Activated gamma-delta T cell treated with anti-CD3 and anti-CD28 coated beads, Interleukin-2, amount 50 U/mL, for 16 hours (primary cell): ENCODE results near the gene PSMD12.
"Not testable (repeated sequence)": the region's sequence is repeated elsewhere in the genome, so short reads cannot be mapped to it uniquely, and the experiment has no call there.

Source experiments
- DNase-seq: peaks from one replicate; pipeline ENCODE4 v3.0.0-alpha.2; 2020; ENCODE audit warnings: low read depth

The PSMD12 gene

GRCh38 chr17:67353929-67354574, 12.3 kb downstream of the PSMD12 start:
- no peak for DNase-seq

GRCh38 chr17:67353161-67353560, 13.2 kb downstream of the PSMD12 start:
- DNase-seq = no peak

- DNase-seq = no peak
These were observed 17.0 kb downstream of the PSMD12 start for GRCh38 chr17:67349420-67349819.

GRCh38 chr17:67347826-67348225, 18.6 kb downstream of the PSMD12 start:
- no peak for DNase-seq

GRCh38 chr17:67343237-67343636, 23.1 kb downstream of the PSMD12 start:
- DNase-seq = no peak

- not testable (repeated sequence) for DNase-seq
These were observed 28.0 kb downstream of the PSMD12 start for GRCh38 chr17:67338353-67338752.

- DNase-seq = no peak
These were observed 29.5 kb downstream of the PSMD12 start for GRCh38 chr17:67336859-67337258.

GRCh38 chr17:67335245-67335835, 31.0 kb downstream of the PSMD12 start:
- no peak for DNase-seq

GRCh38 chr17:67332162-67332508, 34.2 kb downstream of the PSMD12 start:
- not testable (repeated sequence) for DNase-seq

GRCh38 chr17:67331381-67332161, 34.8 kb downstream of the PSMD12 start:
- DNase-seq = not testable (repeated sequence)

- no peak for DNase-seq
These were observed 38.4 kb downstream of the PSMD12 start for GRCh38 chr17:67328026-67328425.

GRCh38 chr17:67326959-67327745, 39.2 kb downstream of the PSMD12 start:
- not testable (repeated sequence) for DNase-seq

GRCh38 chr17:67326440-67326839, 39.9 kb downstream of the PSMD12 start:
- no peak for DNase-seq

- no peak for DNase-seq
These were observed 42.0 kb downstream of the PSMD12 start for GRCh38 chr17:67324330-67324729.

GRCh38 chr17:67323445-67323844, 42.9 kb downstream of the PSMD12 start:
- DNase-seq = no peak

- DNase-seq = no peak
These were observed 44.2 kb downstream of the PSMD12 start for GRCh38 chr17:67322042-67322787.

- DNase-seq = not testable (repeated sequence)
These were observed 44.9 kb downstream of the PSMD12 start for GRCh38 chr17:67321486-67321885.

- no peak for DNase-seq
These were observed 49.6 kb downstream of the PSMD12 start for GRCh38 chr17:67316781-67317180.

- no peak for DNase-seq
These were observed 50.5 kb downstream of the PSMD12 start for GRCh38 chr17:67315865-67316264.

GRCh38 chr17:67312265-67312664, 54.1 kb downstream of the PSMD12 start:
- no peak for DNase-seq

- DNase-seq = no peak
These were observed 54.8 kb downstream of the PSMD12 start for GRCh38 chr17:67311575-67311974.

GRCh38 chr17:67310406-67310805, 56.0 kb downstream of the PSMD12 start:
- no peak for DNase-seq
